SK-N-SH (cell line): Measurements from ENCODE around the gene MPHOSPH9. TPM values are rescaled to one million over a fixed set of nuclear protein-coding genes. Genes with fewer than 3 reads are reported as not detected.

Source experiments
- CTCF ChIA-PET: fragments of 300-600, 350-600 bp; formaldehyde crosslinking; extraction: SDS; loops from one replicate; lab custom pipeline; 2021; lab: Yijun Ruan, JAX
- POLR2A ChIA-PET: fragments of 350-600 bp; sonication (Branson Sonifier 250); formaldehyde crosslinking; extraction: SDS; loops from one replicate; lab custom pipeline; 2020; ENCODE audit warnings: antibody characterized with exemption, inconsistent platforms; lab: Yijun Ruan, JAX
- DNase-seq: peaks from one replicate; pipeline ENCODE4 v3.0.0; 2012
- H2AFZ ChIP-seq: fragments of 200-600 bp; sonication (generic); 2 replicates; pipeline ENCODE4 v1.8.1; 2016; ENCODE audit warnings: antibody characterized with exemption, mild to moderate bottlenecking, low read depth
- H3F3A ChIP-seq: fragments of 200-600 bp; sonication (generic); replicated peaks from 2 replicates; pipeline ENCODE3; 2016; ENCODE audit warnings: antibody characterized with exemption, mild to moderate bottlenecking; ENCODE audit not compliant: insufficient read depth
- H3K27ac ChIP-seq, 2 experiments: fragments of 200-500 bp in 1 of 2; fragments of 200-600 bp in 1 of 2; sonication (Bioruptor generic) in 1 of 2; sonication (generic), shearing (Covaris generic) in 1 of 2; 2 replicates each; pipeline versions ENCODE4 v1.5.1 to v1.6.1; 2014 to 2016; ENCODE audit warnings: low read depth in 2 of 2, inconsistent platforms in 1 of 2, low read length in 1 of 2, mild to moderate bottlenecking in 1 of 2, mixed read lengths in 1 of 2
- H3K27me3 ChIP-seq: fragments of 200-600 bp; sonication (generic), shearing (Covaris generic); 2 replicates; pipeline ENCODE4 v1.6.1; 2016; ENCODE audit warnings: mixed run types; ENCODE audit not compliant: insufficient read depth
- H3K36me3 ChIP-seq, 2 experiments: fragments of 200-500 bp in 1 of 2; fragments of 200-600 bp in 1 of 2; sonication (Bioruptor generic) in 1 of 2; sonication (generic) in 1 of 2; replicated peaks in 1 of 2; 2 replicates each; pipeline versions ENCODE3 to v1.5.1; 2014 to 2016; ENCODE audit warnings: low read length in 1 of 2, mild to moderate bottlenecking in 1 of 2; ENCODE audit not compliant: insufficient read depth in 2 of 2, control insufficient read depth in 1 of 2
- H3K4me1 ChIP-seq, 2 experiments: fragments of 200-500 bp in 1 of 2; fragments of 200-600 bp in 1 of 2; sonication (Bioruptor generic) in 1 of 2; sonication (generic), shearing (Covaris generic) in 1 of 2; 2 replicates each; pipeline versions ENCODE4 v1.5.1 to v1.6.1; 2014 to 2016; ENCODE audit warnings: low read depth in 1 of 2, low read length in 1 of 2, mixed run types in 1 of 2; ENCODE audit not compliant: insufficient read depth in 2 of 2, control insufficient read depth in 1 of 2
- H3K4me2 ChIP-seq: fragments of 200-600 bp; sonication (generic), shearing (Covaris generic); 2 replicates; pipeline ENCODE4 v1.6.1; 2017; ENCODE audit warnings: mixed run types
- H3K4me3 ChIP-seq, 2 experiments: fragments of 200-500 bp in 1 of 2; fragments of 200-600 bp in 1 of 2; sonication (Bioruptor generic) in 1 of 2; sonication (generic), shearing (Covaris generic) in 1 of 2; 2 replicates each; pipeline versions ENCODE4 v1.5.1 to v1.8.1; 2014 to 2016; ENCODE audit warnings: low read depth in 2 of 2, inconsistent platforms in 1 of 2, low read length in 1 of 2, mild to moderate bottlenecking in 1 of 2, mixed read lengths in 1 of 2, moderate library complexity in 1 of 2
- H3K79me2 ChIP-seq: fragments of 200-600 bp; sonication (generic); 2 replicates; pipeline ENCODE4 v1.8.1; 2017; ENCODE audit warnings: mild to moderate bottlenecking; ENCODE audit not compliant: insufficient read depth
- H3K9ac ChIP-seq: fragments of 200-600 bp; sonication (generic); 2 replicates; pipeline ENCODE4 v1.6.1; 2017; ENCODE audit warnings: mixed run types
- H3K9me2 ChIP-seq: fragments of 200-600 bp; sonication (generic); 2 replicates; pipeline ENCODE4 v1.6.1; 2017; ENCODE audit warnings: mixed run types
- H3K9me3 ChIP-seq: fragments of 200-600 bp; sonication (generic); 2 replicates; pipeline ENCODE4 v1.6.1; 2017; ENCODE audit warnings: mixed run types, mild to moderate bottlenecking, moderate library complexity
- H4K20me1 ChIP-seq: fragments of 200-600 bp; sonication (generic); 2 replicates; pipeline ENCODE4 v1.6.1; 2017; ENCODE audit warnings: mild to moderate bottlenecking, mixed run types; ENCODE audit not compliant: insufficient read depth
- CTCF ChIP-seq: fragments of 200-600 bp; sonication (generic); IDR thresholded peaks from 2 replicates; pipeline ENCODE4 v1.6.1; 2017; ENCODE audit warnings: antibody characterized with exemption, mild to moderate bottlenecking, moderate library complexity
- EP300 ChIP-seq, 2 experiments: IDR thresholded peaks; 2 replicates each; pipeline versions ENCODE4 v1.4.0 to v1.6.1; 2012; ENCODE audit warnings: borderline replicate concordance in 1 of 2, low read depth in 1 of 2, low read length in 1 of 2
- EZH2phosphoT487 ChIP-seq: fragments of 200-600 bp; sonication (generic); IDR thresholded peaks from 2 replicates; pipeline ENCODE4 v1.6.1; 2017; ENCODE audit warnings: low read depth, mixed run types, mild to moderate bottlenecking, antibody characterized with exemption, moderate library complexity, borderline replicate concordance
- FOSL2 ChIP-seq: IDR thresholded peaks from 2 replicates; pipeline ENCODE4 v1.4.0; 2012; ENCODE audit warnings: low read depth, mild to moderate bottlenecking, moderate library complexity, borderline replicate concordance
- GATA2 ChIP-seq: sonication (generic); formaldehyde crosslinking; IDR thresholded peaks from 2 replicates; pipeline ENCODE4 v1.5.0; 2020; ENCODE audit warnings: mild to moderate bottlenecking, missing genetic modification reagents
- JUND ChIP-seq: IDR thresholded peaks from 2 replicates; pipeline ENCODE4 v1.4.0; 2012
- MEF2A ChIP-seq: IDR thresholded peaks from 2 replicates; pipeline ENCODE4 v1.4.0; 2012; ENCODE audit warnings: low read depth, borderline replicate concordance
- NFIC ChIP-seq: IDR thresholded peaks from 2 replicates; pipeline ENCODE4 v1.4.0; 2012; ENCODE audit warnings: borderline replicate concordance
- NRF1 ChIP-seq: IDR thresholded peaks from 2 replicates; pipeline ENCODE4 v1.6.1; 2012; ENCODE audit warnings: low read depth, mild to moderate bottlenecking, low read length
- POLR2AphosphoS5 ChIP-seq: IDR thresholded peaks from 2 replicates; pipeline ENCODE4 v1.6.1; 2012; ENCODE audit warnings: low read depth, low read length
- RXRA ChIP-seq: IDR thresholded peaks from 2 replicates; pipeline ENCODE4 v1.4.0; 2012; ENCODE audit warnings: low read depth, mild to moderate bottlenecking, borderline replicate concordance
- SMC3 ChIP-seq: IDR thresholded peaks from 2 replicates; pipeline ENCODE4 v1.6.1; 2012; ENCODE audit warnings: low read depth, low read length, improper control_type of control experiment
- TCF12 ChIP-seq: IDR thresholded peaks from 2 replicates; pipeline ENCODE4 v1.4.0; 2012
- USF2 ChIP-seq: fragments of 150-350 bp; IDR thresholded peaks from 2 replicates; pipeline ENCODE4 v1.6.1; 2017; ENCODE audit warnings: antibody characterized with exemption, low read length, low read depth, borderline replicate concordance
- YY1 ChIP-seq: IDR thresholded peaks from 2 replicates; pipeline ENCODE4 v1.4.0; 2012; ENCODE audit warnings: low read depth, mild to moderate bottlenecking
- ZBTB33 ChIP-seq: IDR thresholded peaks from 2 replicates; pipeline ENCODE4 v1.4.0; 2012; ENCODE audit warnings: low read depth, borderline replicate concordance
- WGBS: methylation state at CpG from one replicate; pipeline ENCODE4 v1.1.6; 2017; ENCODE audit warnings: low lambda C conversion rate; 5-methylcytosine and 5-hydroxymethylcytosine counted together
- polyA plus RNA-seq, 3 experiments: library from polyadenylated mRNA; depleted of rRNA; stranded (reverse); fragments of >200 nt; gene quantifications; 2 replicates each; pipeline ENCODE4 v1.2.3, GENCODE V29; 2012

Gene MPHOSPH9
- polyA plus RNA-seq, 1 of the 3 experiments (the other 2 are of a cell fraction) = 9.0 TPM

- no peaks in the 10 kb centered on the region for H3K4me1 ChIP-seq
- no peaks in the 10 kb centered on the region for H3K27me3 ChIP-seq
- 67% methylated on average over 11 of the region's 11 CpGs for WGBS
- ChIA-PET CTCF (interaction anchor here (1.1 to 3.0 kb wide), 4 partner anchors 10 to 118 kb away, joined by 3 to 15 read pairs (median 4); partner anchors contain the start of gene PITPNM2), POLR2A (interaction anchor here (0.6 to 0.7 kb wide), 3 partner anchors 8 to 736 kb away, joined by 3 to 5 read pairs (median 3); no protein-coding TSS in a partner anchor)
- peaks cover 13% of the 10 kb centered on the region for H3F3A ChIP-seq
- H3K9ac ChIP-seq = no peak overlapping the region
- no peaks in the 10 kb centered on the region for H3K9me3 ChIP-seq
- H2AFZ ChIP-seq = no peak overlapping the region
- no peak overlapping the region for H3K4me2 ChIP-seq
- peak overlapping the region; percentile 3 to 35; a peak in 1 of 4 replicates for H3K27ac ChIP-seq
- H3K4me3 ChIP-seq = no peak overlapping the region
- TF ChIP-seq ZBTB33 (no peak), NFIC (0 out of 2 replicates have a peak, but pooled peaks have one; percentile 6)
- H3K36me3 ChIP-seq = peaks cover 48 to 59% of the 10 kb centered on the region in 2 experiments
- H3K9me2 ChIP-seq = no peaks in the 10 kb centered on the region
- no peaks in the 10 kb centered on the region for H4K20me1 ChIP-seq
- no peak for DNase-seq
- H3K79me2 ChIP-seq = no peaks in the 10 kb centered on the region
Observed at GRCh38 chr12:123160801-123161487, 72.0 kb downstream of the MPHOSPH9 start.

GRCh38 chr12:123153906-123154305, 79.0 kb downstream of the MPHOSPH9 start:
- ChIA-PET CTCF (interaction anchor here (1.0 to 3.0 kb wide), 3 partner anchors 19 to 111 kb away, joined by 3 to 14 read pairs (median 6); no protein-coding TSS in a partner anchor), POLR2A (no interaction called here)
- TF ChIP-seq GATA2 (CRISPR knock-in tag) (no peak), POLR2AphosphoS5 (no peak), NRF1 (no peak), SMC3 (no peak), FOSL2 (no peak), ZBTB33 (no peak), RXRA (no peak), USF2 (no peak), MEF2A (no peak), JUND (no peak), CTCF (no peak), EP300 (IDR thresholded peaks at IDR 0.05; ENCODE audit: borderline replicate concordance in 1 of 2, low read depth in 1 of 2, low read length in 1 of 2) (no peak), TCF12 (no peak), YY1 (no peak), EZH2phosphoT487 (no peak)
- no peaks in the 10 kb centered on the region for H3K9me3 ChIP-seq
- H3K27ac ChIP-seq = no peak overlapping the region
- H3K36me3 ChIP-seq = peaks cover 25 to 31% of the 10 kb centered on the region in 2 experiments
- H3K9ac ChIP-seq = no peak overlapping the region
- no peak overlapping the region for H2AFZ ChIP-seq
- 72% methylated on average over 2 of the region's 2 CpGs for WGBS
- no peak for DNase-seq
- peaks cover 0 to 19% of the 10 kb centered on the region in 2 experiments; a peak in 1 of 4 replicates for H3K4me1 ChIP-seq
- no peaks in the 10 kb centered on the region for H4K20me1 ChIP-seq
- no peaks in the 10 kb centered on the region for H3K27me3 ChIP-seq
- no peak overlapping the region for H3K4me3 ChIP-seq
- peaks cover 18% of the 10 kb centered on the region for H3F3A ChIP-seq
- no peak overlapping the region for H3K4me2 ChIP-seq
- peaks cover 12% of the 10 kb centered on the region; the same call in 1 of the 2 replicates for H3K79me2 ChIP-seq
- H3K9me2 ChIP-seq = no peaks in the 10 kb centered on the region
